ENCODE data around the gene SPOCK3. TPM values are rescaled to one million over a fixed set of nuclear protein-coding genes. Genes with fewer than 3 reads are reported as not detected.

The SPOCK3 gene
- total RNA-seq, 2 experiments from 2014 or later = not detected

DNA sequence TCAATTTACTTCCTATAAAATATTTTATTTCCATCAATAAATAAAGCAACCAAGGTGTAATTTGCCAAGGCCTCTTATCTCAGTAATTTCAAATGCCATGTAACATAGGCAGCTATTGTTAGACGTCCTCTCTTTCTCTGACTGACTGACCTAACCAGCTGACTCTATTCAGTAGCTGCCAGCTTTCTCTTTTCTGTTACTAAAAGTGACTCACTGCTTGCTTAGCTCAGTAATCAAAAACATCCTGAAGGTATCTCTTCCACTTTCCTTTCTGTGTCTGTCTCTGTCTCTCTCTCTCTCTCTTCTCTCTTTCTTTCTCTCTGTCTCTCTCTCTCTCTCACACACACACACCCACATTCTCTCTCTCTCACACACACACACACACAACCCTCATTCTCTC lies 134.2 kb downstream of the SPOCK3 start:
- ChIA-PET POLR2A (no interaction called here), CTCF (no interaction called here)
- Mint-ChIP-seq H3K9me3 (ENCODE audit: insufficient read depth) (peaks cover 4% of the 10 kb centered on the region), H3K27me3 (ENCODE audit: low read depth) (no peaks in the 10 kb centered on the region), H3K4me1 (ENCODE audit: low read depth) (no peaks in the 10 kb centered on the region), H3K36me3 (ENCODE audit: low read depth) (no peaks in the 10 kb centered on the region), H3K4me3 (no peak overlapping the region), H3K27ac (no peak overlapping the region)
- ATAC-seq (no peak), DNase-seq (no peak)

DNA sequence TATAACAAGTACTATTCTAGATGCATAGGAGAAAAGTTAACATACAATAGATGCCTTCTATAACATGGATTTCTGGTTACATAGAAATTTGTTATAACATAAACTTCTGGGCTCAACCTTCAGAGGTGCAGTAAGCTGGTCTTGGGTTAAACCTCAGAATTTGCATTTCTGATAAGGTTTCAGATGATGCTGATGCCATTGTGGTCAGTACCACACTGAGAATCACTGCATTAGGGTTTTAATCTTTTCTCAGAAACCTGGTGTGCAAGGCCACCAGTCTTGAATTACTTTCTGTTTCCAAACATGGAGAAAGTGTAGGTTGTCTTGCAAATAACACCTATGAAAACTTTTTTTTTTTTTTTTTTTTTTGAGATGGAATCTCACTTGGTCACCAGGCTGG lies 146.2 kb downstream of the SPOCK3 start:
- ATAC-seq (no peak), DNase-seq (no peak)
- no peak overlapping the region for H3K27ac Mint-ChIP-seq
- no peaks in the 10 kb centered on the region for H3K27me3 Mint-ChIP-seq (ENCODE audit: low read depth)
- H3K4me1 Mint-ChIP-seq (ENCODE audit: low read depth) = no peaks in the 10 kb centered on the region
- peaks cover 4% of the 10 kb centered on the region for H3K9me3 Mint-ChIP-seq (ENCODE audit: insufficient read depth)
- no peak overlapping the region for H3K4me3 Mint-ChIP-seq
- ChIA-PET POLR2A (interaction anchor here (0.8 kb wide), 1 partner anchor 295 kb away, joined by 4 read pairs; no protein-coding TSS in a partner anchor), CTCF (interaction anchor here (1.3 kb wide), 1 partner anchor 14 kb away, joined by 3 read pairs; no protein-coding TSS in a partner anchor)
- no peaks in the 10 kb centered on the region for H3K36me3 Mint-ChIP-seq (ENCODE audit: low read depth)

DNA sequence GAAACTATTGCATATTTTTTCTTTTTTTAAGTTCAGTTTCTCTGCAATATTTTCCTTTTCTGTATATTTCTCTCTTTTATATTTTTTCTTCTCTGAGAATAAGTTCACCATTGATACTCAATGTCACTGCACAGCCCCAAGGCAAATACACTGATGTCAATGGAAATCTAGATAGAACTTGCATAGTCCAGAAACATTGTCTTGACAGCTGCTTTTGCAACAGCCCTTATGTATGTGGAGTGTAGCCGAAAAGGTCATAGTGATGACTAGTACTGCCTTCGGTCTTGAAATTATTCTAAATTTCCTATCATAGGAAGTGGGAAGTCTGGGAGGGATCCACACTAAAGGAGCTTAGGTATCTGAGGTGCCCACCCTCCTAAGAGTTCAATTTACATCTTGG lies 150.0 kb downstream of the SPOCK3 start:
- POLR2A ChIA-PET = no interaction called here
- CTCF ChIA-PET = no interaction called here
- H3K4me1 Mint-ChIP-seq (ENCODE audit: low read depth) = no peaks in the 10 kb centered on the region
- DNase-seq (no peak), ATAC-seq (no peak)
- H3K9me3 Mint-ChIP-seq (ENCODE audit: insufficient read depth) = no peaks in the 10 kb centered on the region
- H3K27me3 Mint-ChIP-seq (ENCODE audit: low read depth) = no peaks in the 10 kb centered on the region
- no peak overlapping the region for H3K27ac Mint-ChIP-seq
- no peak overlapping the region for H3K4me3 Mint-ChIP-seq
- no peaks in the 10 kb centered on the region for H3K36me3 Mint-ChIP-seq (ENCODE audit: low read depth)

DNA sequence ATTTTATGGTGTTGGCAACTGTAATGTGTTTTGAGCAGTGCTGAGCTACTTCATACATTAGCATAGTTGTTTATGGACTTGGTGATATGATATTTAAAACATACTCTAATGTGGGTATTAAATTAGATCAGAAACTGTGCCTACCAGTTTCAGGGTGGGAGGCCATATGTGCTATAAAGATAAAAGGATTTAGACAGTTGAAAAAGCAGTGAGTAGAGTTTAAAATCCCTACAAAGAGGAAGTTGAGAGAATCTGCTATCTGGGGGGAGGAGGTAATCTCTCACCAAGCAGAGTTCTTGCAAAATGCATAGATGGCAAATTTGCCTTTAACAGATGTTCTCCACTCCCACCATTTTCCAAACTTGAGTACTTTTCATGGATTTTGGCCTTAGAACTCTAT lies 154.5 kb downstream of the SPOCK3 start:
- Mint-ChIP-seq H3K27ac (no peak overlapping the region), H3K9me3 (ENCODE audit: insufficient read depth) (no peaks in the 10 kb centered on the region), H3K36me3 (ENCODE audit: low read depth) (no peaks in the 10 kb centered on the region), H3K4me1 (ENCODE audit: low read depth) (no peaks in the 10 kb centered on the region), H3K27me3 (ENCODE audit: low read depth) (no peaks in the 10 kb centered on the region), H3K4me3 (no peak overlapping the region)
- no peak for ATAC-seq
- POLR2A ChIA-PET = no interaction called here
- CTCF ChIA-PET = no interaction called here
- no peak for DNase-seq

DNA sequence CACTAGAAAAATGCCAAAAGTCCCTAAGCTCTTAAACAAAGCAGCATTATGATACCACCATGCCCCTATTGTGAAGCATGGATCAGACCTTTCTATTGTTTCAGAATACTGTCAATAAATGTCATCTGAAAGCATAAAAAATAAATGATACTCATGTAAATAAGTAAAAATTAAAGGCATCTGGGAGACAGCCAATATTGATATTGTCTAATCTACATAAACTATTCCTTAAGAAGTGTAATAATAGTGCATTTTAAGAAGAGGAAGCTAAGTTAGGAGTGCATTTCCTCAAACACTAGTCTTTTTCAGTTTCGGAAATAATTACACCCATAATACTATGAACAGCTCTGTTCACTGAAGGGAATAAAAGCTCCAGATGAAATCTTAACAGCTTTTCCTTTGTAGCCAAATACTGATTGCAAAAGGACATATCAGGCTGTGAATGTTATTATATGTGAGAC lies 181.6 kb downstream of the SPOCK3 start:
- CTCF ChIA-PET = no interaction called here

DNA sequence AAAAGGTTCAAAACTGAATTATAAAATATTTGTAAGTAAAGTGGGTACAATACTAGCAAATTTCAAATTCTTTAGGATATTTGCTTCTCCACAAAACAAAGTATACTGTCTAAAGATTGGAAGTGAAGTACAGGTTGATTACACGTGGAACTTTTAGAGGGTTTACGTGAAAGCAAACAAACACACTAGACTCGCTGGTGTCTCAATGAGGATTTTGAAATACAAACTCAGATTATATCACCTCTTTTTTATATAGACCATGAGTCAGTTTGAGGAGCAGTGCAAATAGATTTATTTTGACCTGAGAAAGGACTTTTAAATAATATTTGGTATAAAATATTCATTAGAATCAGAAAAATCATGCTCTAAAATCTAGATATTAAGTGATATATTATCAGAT lies 185.0 kb downstream of the SPOCK3 start:
- no peaks in the 10 kb centered on the region for H3K36me3 Mint-ChIP-seq (ENCODE audit: low read depth)
- H3K27me3 Mint-ChIP-seq (ENCODE audit: low read depth) = no peaks in the 10 kb centered on the region
- H3K4me1 Mint-ChIP-seq (ENCODE audit: low read depth) = no peaks in the 10 kb centered on the region
- DNase-seq (no peak), ATAC-seq (no peak)
- POLR2A ChIA-PET = no interaction called here
- H3K27ac Mint-ChIP-seq = no peak overlapping the region
- CTCF ChIA-PET = no interaction called here
- H3K9me3 Mint-ChIP-seq (ENCODE audit: insufficient read depth) = no peaks in the 10 kb centered on the region
- no peak overlapping the region for H3K4me3 Mint-ChIP-seq

More for the DNA sequence above, 181.6 kb downstream of the SPOCK3 start:
- H3K4me3 Mint-ChIP-seq = no peak overlapping the region
- no peak for ATAC-seq
- H3K9me3 Mint-ChIP-seq (ENCODE audit: insufficient read depth) = no peaks in the 10 kb centered on the region
- DNase-seq = no peak
- no peaks in the 10 kb centered on the region for H3K4me1 Mint-ChIP-seq (ENCODE audit: low read depth)
- POLR2A ChIA-PET = no interaction called here
- H3K36me3 Mint-ChIP-seq (ENCODE audit: low read depth) = no peaks in the 10 kb centered on the region
- no peak overlapping the region for H3K27ac Mint-ChIP-seq
- H3K27me3 Mint-ChIP-seq (ENCODE audit: low read depth) = no peaks in the 10 kb centered on the region

DNA sequence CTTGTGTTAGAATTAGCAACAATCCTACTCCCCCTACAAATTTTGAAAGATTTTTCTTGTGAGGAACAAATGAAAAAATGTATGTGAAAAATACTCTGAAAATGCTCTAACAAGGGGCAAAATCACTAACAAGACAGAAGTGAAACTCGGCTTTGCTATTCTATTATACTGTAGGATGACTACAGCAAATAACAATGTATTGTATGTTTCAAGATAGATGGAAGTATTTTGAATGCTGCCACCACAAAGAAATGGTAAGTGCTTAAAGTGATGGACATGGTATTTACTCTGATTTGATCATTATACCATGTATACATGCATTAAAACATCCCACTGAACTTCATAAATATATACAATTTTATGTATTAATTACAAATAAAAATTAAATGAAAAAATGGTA lies 192.8 kb downstream of the SPOCK3 start:
- no peak for DNase-seq
- CTCF ChIA-PET = no interaction called here
- POLR2A ChIA-PET = no interaction called here
- H3K4me1 Mint-ChIP-seq (ENCODE audit: low read depth) = no peaks in the 10 kb centered on the region
- H3K27me3 Mint-ChIP-seq (ENCODE audit: low read depth) = no peaks in the 10 kb centered on the region
- H3K9me3 Mint-ChIP-seq (ENCODE audit: insufficient read depth) = peaks cover 3% of the 10 kb centered on the region
- H3K36me3 Mint-ChIP-seq (ENCODE audit: low read depth) = no peaks in the 10 kb centered on the region
- ATAC-seq = no peak
- no peak overlapping the region for H3K27ac Mint-ChIP-seq
- no peak overlapping the region for H3K4me3 Mint-ChIP-seq

DNA sequence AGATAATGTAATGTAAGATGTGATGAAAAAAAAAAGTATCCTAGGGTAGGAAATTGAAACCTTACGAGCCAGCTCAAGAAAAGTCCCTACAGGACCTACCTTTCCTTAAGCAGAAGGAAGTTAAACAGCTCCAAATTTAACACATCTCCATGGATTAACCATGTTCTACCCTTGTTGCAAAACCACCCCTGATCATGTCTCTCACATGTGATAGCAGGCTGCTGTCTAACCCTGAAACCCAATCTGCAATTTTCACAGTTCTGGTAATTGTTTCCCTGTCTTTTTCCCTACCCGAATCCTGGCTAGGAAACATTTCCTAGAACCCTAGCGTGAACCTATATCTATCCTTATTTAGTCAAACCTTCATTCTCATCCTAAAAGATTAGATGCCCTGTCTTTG lies 198.9 kb downstream of the SPOCK3 start:
- no peaks in the 10 kb centered on the region for H3K27me3 Mint-ChIP-seq (ENCODE audit: low read depth)
- H3K4me3 Mint-ChIP-seq = no peak overlapping the region
- DNase-seq (no peak), ATAC-seq (no peak)
- POLR2A ChIA-PET = no interaction called here
- CTCF ChIA-PET = no interaction called here
- peaks cover 3% of the 10 kb centered on the region for H3K9me3 Mint-ChIP-seq (ENCODE audit: insufficient read depth)
- no peaks in the 10 kb centered on the region for H3K4me1 Mint-ChIP-seq (ENCODE audit: low read depth)
- H3K27ac Mint-ChIP-seq = no peak overlapping the region
- no peaks in the 10 kb centered on the region for H3K36me3 Mint-ChIP-seq (ENCODE audit: low read depth)

DNA sequence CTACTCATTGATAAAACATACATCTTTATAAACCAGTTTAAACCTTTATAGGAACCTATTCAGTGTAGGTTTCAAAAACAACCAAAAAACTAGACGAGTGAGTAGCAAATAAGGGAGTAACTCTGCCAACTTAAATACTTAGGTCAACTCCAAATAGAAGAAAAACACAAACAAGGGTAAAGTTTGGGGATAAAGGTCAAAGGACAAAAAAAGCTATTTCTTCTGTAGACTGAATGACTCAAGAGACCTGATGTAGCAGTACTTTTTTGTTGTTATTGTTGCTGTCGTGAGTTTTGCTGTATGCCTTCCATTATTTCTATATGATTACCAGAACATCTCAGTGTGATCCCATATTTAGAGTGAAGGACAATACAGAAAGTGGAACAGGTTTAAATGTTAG lies 199.3 kb downstream of the SPOCK3 start:
- Mint-ChIP-seq H3K27me3 (ENCODE audit: low read depth) (no peaks in the 10 kb centered on the region), H3K9me3 (ENCODE audit: insufficient read depth) (peaks cover 3% of the 10 kb centered on the region), H3K4me1 (ENCODE audit: low read depth) (no peaks in the 10 kb centered on the region), H3K36me3 (ENCODE audit: low read depth) (no peaks in the 10 kb centered on the region), H3K4me3 (no peak overlapping the region), H3K27ac (no peak overlapping the region)
- ChIA-PET POLR2A (no interaction called here), CTCF (no interaction called here)
- no peak for ATAC-seq
- DNase-seq = no peak

DNA sequence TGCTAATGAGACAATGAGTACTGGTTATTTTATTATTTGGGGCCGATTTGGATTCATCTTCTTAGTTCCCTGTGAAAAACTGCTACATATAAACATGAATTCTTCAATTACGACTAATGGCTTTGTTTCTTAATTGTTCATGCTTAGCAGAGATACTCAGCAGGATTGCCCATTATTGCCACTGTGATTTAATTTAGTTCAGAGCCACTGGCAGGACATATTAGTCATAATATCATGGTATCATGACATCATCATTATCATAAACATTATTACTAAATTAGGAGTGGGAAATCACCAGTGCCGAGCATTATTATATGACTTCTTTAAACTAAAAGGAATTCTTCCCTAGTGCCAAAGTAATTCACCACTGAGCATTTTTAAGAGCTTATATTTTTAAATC lies 201.4 kb downstream of the SPOCK3 start:
- H3K27me3 Mint-ChIP-seq (ENCODE audit: low read depth) = no peaks in the 10 kb centered on the region
- no peak overlapping the region for H3K4me3 Mint-ChIP-seq
- H3K9me3 Mint-ChIP-seq (ENCODE audit: insufficient read depth) = no peaks in the 10 kb centered on the region
- DNase-seq (no peak), ATAC-seq (no peak)
- no peaks in the 10 kb centered on the region for H3K4me1 Mint-ChIP-seq (ENCODE audit: low read depth)
- H3K27ac Mint-ChIP-seq = no peak overlapping the region
- H3K36me3 Mint-ChIP-seq (ENCODE audit: low read depth) = no peaks in the 10 kb centered on the region
- ChIA-PET CTCF (no interaction called here), POLR2A (no interaction called here)

DNA sequence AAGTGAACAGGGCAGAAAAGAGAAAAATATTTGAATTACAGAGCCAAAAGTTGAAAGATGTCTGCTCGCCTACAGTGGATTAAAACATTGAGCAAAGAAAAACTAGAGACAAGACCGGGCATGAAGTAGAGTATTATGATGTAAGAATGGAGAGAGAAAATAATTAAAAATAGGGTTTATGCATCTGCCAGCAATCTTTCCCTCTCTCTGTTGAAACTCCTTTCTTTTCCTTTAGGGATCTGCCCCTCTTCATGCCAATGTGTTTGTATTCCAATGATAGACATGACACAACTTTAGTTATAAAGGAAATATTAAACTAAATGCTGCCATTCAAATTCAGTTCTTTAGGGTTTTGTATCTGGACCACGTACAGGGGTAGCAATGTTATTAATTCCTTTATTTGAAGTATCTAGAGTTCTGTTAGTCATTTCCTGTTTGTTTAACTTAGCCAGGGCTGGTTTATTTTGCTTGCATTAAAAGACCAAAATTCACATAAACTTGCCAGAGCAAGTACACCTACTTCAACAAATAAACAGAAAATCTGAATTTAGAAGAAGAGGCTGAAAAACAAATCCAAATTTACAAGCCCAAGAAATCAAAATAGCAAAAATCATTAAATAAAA lies 202.6 kb downstream of the SPOCK3 start:
- CTCF ChIA-PET = no interaction called here

DNA sequence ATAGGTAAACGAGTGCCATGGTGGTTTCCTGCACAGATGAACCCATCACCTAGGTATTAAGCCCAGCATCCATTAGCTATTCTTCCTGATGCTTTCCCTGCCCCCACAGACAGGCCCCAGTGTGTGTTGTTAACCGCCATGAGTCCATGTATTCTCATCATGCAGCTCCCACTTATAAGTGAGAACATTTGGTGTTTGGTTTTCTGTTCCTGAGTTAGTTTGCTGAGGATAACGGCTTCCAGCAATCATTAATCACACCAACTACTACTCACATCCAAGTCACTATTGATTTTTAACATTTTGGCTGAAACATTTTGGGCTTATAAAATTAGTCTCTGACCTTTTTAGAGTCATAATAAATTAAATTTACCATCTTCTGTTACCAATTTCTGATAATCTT lies 205.3 kb downstream of the SPOCK3 start:
- CTCF ChIA-PET = no interaction called here
- Mint-ChIP-seq H3K9me3 (ENCODE audit: insufficient read depth) (no peaks in the 10 kb centered on the region), H3K4me1 (ENCODE audit: low read depth) (no peaks in the 10 kb centered on the region), H3K36me3 (ENCODE audit: low read depth) (no peaks in the 10 kb centered on the region), H3K27ac (no peak overlapping the region), H3K27me3 (ENCODE audit: low read depth) (no peaks in the 10 kb centered on the region), H3K4me3 (no peak overlapping the region)
- DNase-seq (no peak), ATAC-seq (no peak)
- POLR2A ChIA-PET = no interaction called here

More for the DNA sequence above, 202.6 kb downstream of the SPOCK3 start:
- no peak for ATAC-seq
- POLR2A ChIA-PET = no interaction called here
- no peaks in the 10 kb centered on the region for H3K4me1 Mint-ChIP-seq (ENCODE audit: low read depth)
- H3K9me3 Mint-ChIP-seq (ENCODE audit: insufficient read depth) = no peaks in the 10 kb centered on the region
- DNase-seq = no peak
- H3K27ac Mint-ChIP-seq = no peak overlapping the region
- no peaks in the 10 kb centered on the region for H3K27me3 Mint-ChIP-seq (ENCODE audit: low read depth)
- no peak overlapping the region for H3K4me3 Mint-ChIP-seq
- H3K36me3 Mint-ChIP-seq (ENCODE audit: low read depth) = no peaks in the 10 kb centered on the region

DNA sequence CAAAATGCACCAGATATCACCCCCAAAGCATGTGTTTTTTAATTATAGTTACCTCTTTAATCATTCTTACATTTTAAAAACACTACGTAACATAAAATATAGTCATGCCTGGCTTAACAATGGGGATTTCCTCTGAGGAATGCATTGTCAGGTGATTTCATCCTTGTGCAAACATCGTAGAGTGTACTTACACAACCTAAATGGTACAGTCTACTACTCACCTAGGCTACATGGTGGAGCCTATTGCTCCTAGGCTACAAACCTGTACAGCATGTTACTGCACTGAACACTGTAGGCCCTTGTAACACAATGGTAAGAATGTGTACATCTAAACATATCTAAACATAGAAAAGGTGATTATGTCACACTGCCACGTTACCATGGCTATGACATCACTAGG lies 208.6 kb downstream of the SPOCK3 start:
- Mint-ChIP-seq H3K36me3 (ENCODE audit: low read depth) (no peaks in the 10 kb centered on the region), H3K4me3 (no peak overlapping the region), H3K27me3 (ENCODE audit: low read depth) (no peaks in the 10 kb centered on the region), H3K9me3 (ENCODE audit: insufficient read depth) (no peaks in the 10 kb centered on the region), H3K4me1 (ENCODE audit: low read depth) (no peaks in the 10 kb centered on the region), H3K27ac (no peak overlapping the region)
- ChIA-PET CTCF (no interaction called here), POLR2A (interaction anchor here (0.5 kb wide), 1 partner anchor 16 kb away, joined by 3 read pairs; no protein-coding TSS in a partner anchor)
- ATAC-seq (no peak), DNase-seq (no peak)

All from activated CD8-positive, alpha-beta T cell treated with anti-CD3 and anti-CD28 coated beads, Interleukin-2, amount 10 ng/mL, durations not matched to agents 7 days and 5 days (primary cell).